Nephron progenitor cell (in vitro differentiated cells): ENCODE data around the gene DEXI.
"Not testable (repeated sequence)": the region's sequence is repeated elsewhere in the genome, so short reads cannot be mapped to it uniquely, and the experiment has no call there.

Source experiments
- DNase-seq: peaks from one replicate; pipeline ENCODE4 v3.0.0; 2021
- H3K27ac Mint-ChIP-seq: 2 replicates; pipeline ENCODE4 v1.8.0; 2021; ENCODE audit warnings: mild to moderate bottlenecking, moderate library complexity, mixed read lengths
- H3K27me3 Mint-ChIP-seq: 2 replicates; pipeline ENCODE4 v1.8.0; 2021; ENCODE audit warnings: mild to moderate bottlenecking, low read depth, mixed read lengths; ENCODE audit not compliant: poor library complexity
- H3K36me3 Mint-ChIP-seq: 2 replicates; pipeline ENCODE4 v1.8.0; 2021; ENCODE audit warnings: low read depth, mixed read lengths
- H3K4me1 Mint-ChIP-seq: 2 replicates; pipeline ENCODE4 v1.8.0; 2021; ENCODE audit warnings: mixed read lengths
- H3K4me3 Mint-ChIP-seq: 2 replicates; pipeline ENCODE4 v1.8.0; 2021; ENCODE audit warnings: mild to moderate bottlenecking, moderate library complexity, mixed read lengths
- H3K9me3 Mint-ChIP-seq: 2 replicates; pipeline ENCODE4 v1.8.0; 2021; ENCODE audit warnings: mild to moderate bottlenecking, moderate library complexity, mixed read lengths
- CTCF ChIP-seq: fragments of 200-600 bp; sonication (generic); IDR thresholded peaks from 2 replicates; pipeline ENCODE4 v1.5.0; 2021; ENCODE audit warnings: antibody characterized with exemption

The DEXI gene

GRCh38 chr16:10929853-10930754 is 12.2 kb downstream of the DEXI start:
- no peaks in the 10 kb centered on the region for H3K9me3 Mint-ChIP-seq
- H3K27me3 Mint-ChIP-seq: no peaks in the 10 kb centered on the region
- DNase-seq: no peak
- H3K4me1 Mint-ChIP-seq: no peaks in the 10 kb centered on the region
- peak overlapping the region; percentile 1 for H3K27ac Mint-ChIP-seq
- no peak for TF ChIP-seq CTCF
- no peak overlapping the region for H3K4me3 Mint-ChIP-seq
- H3K36me3 Mint-ChIP-seq: peaks cover 23% of the 10 kb centered on the region

- H3K27me3 Mint-ChIP-seq, DNase-seq, H3K4me1 Mint-ChIP-seq, H3K4me3 Mint-ChIP-seq, H3K27ac Mint-ChIP-seq, H3K9me3 Mint-ChIP-seq: not testable (repeated sequence)
- peaks cover 26% of the 10 kb centered on the region for H3K36me3 Mint-ChIP-seq
Measured at GRCh38 chr16:10929097-10929496, 13.2 kb downstream of the DEXI start.

GRCh38 chr16:10927497-10928112 is 14.7 kb downstream of the DEXI start:
- no peak for DNase-seq
- H3K27me3 Mint-ChIP-seq: no peaks in the 10 kb centered on the region
- H3K27ac Mint-ChIP-seq: peak overlapping the region; percentile 44
- H3K9me3 Mint-ChIP-seq: no peaks in the 10 kb centered on the region
- H3K4me1 Mint-ChIP-seq: no peaks in the 10 kb centered on the region
- H3K36me3 Mint-ChIP-seq: peaks cover 26% of the 10 kb centered on the region
- no peak for TF ChIP-seq CTCF
- H3K4me3 Mint-ChIP-seq: no peak overlapping the region

GRCh38 chr16:10926867-10927266 is 15.4 kb downstream of the DEXI start:
- no peak for TF ChIP-seq CTCF
- H3K27ac Mint-ChIP-seq: no peak overlapping the region
- H3K4me1 Mint-ChIP-seq: no peaks in the 10 kb centered on the region
- peaks cover 26% of the 10 kb centered on the region for H3K36me3 Mint-ChIP-seq
- no peak overlapping the region for H3K4me3 Mint-ChIP-seq
- no peaks in the 10 kb centered on the region for H3K27me3 Mint-ChIP-seq
- no peaks in the 10 kb centered on the region for H3K9me3 Mint-ChIP-seq
- no peak for DNase-seq

- Mint-ChIP-seq H3K4me3 (no peak overlapping the region), H3K9me3 (no peaks in the 10 kb centered on the region), H3K4me1 (no peaks in the 10 kb centered on the region), H3K36me3 (peaks cover 26% of the 10 kb centered on the region), H3K27me3 (no peaks in the 10 kb centered on the region), H3K27ac (no peak overlapping the region)
- no peak for DNase-seq
- no peak for TF ChIP-seq CTCF
Measured at GRCh38 chr16:10926094-10926493, 16.2 kb downstream of the DEXI start.

- H3K27me3 Mint-ChIP-seq, H3K4me1 Mint-ChIP-seq, H3K4me3 Mint-ChIP-seq, H3K9me3 Mint-ChIP-seq, DNase-seq, H3K27ac Mint-ChIP-seq: not testable (repeated sequence)
- H3K36me3 Mint-ChIP-seq: peaks cover 26% of the 10 kb centered on the region
Measured at GRCh38 chr16:10925285-10925684, 17.0 kb downstream of the DEXI start.
